ENCODE data around the gene PARP1. TPM values are rescaled to one million over a fixed set of nuclear protein-coding genes. Genes with fewer than 3 reads are reported as not detected.

Gene PARP1
- total RNA-seq, 1 experiment from 2014 or later = 213 TPM

DNA sequence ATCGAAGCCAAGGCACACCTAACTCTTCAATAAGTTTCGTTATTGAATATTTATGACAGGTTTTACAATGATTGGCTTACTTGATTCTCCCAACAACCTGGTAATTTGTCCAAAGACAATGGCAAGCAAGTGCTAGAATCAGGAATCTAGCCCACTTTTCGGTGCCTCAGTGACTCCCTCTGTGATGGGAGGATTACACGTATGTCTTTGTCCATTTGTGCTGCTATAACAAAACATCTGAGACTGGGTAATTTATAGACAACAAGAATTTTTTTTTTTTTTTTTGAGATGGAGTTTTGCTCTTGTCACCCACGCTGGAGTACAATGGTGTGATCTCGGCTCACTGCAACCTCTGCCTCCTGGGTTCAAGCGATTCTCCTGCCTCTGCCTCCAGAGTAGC, 96.5 kb downstream of the PARP1 start:
- intact Hi-C loops (cut with micrococcal nuclease) = no loop called here
- ChIA-PET POLR2A (no interaction called here), RAD21 (ENCODE audit: low non-redundant PET in 1 of 2, low total read pairs in 2 of 2, uncharacterized antibody in 2 of 2, unreplicated experiment in 2 of 2) (no interaction called here), CTCF (no interaction called here)
- Histone ChIP-seq H3K27ac (ENCODE audit: low read depth, low read length) (no peak overlapping the region), H3K36me3 (ENCODE audit: control insufficient read depth in 1 of 2, insufficient read depth in 2 of 2, low read length in 2 of 2) (no peaks in the 10 kb centered on the region), H3K79me2 (ENCODE audit: insufficient read depth, low read length) (peaks cover 26% of the 10 kb centered on the region), H3K4me1 (ENCODE audit: control insufficient read depth in 1 of 2, insufficient read depth in 2 of 2, low read length in 2 of 2) (peaks cover 14 to 26% of the 10 kb centered on the region in 2 experiments), H3K27me3 (ENCODE audit: insufficient read depth, low read length) (no peaks in the 10 kb centered on the region), H4K20me1 (ENCODE audit: insufficient read depth) (no peaks in the 10 kb centered on the region), H3K9me2 (ENCODE audit: insufficient read depth) (no peaks in the 10 kb centered on the region), H2AFZ (ENCODE audit: low read depth, low read length, poor library complexity, severe bottlenecking) (no peak overlapping the region), H3K4me2 (ENCODE audit: low read length) (no peak overlapping the region), H3K9ac (ENCODE audit: low read length) (no peak overlapping the region), H3K9me3 (ENCODE audit: control insufficient read depth in 1 of 2, insufficient read depth in 1 of 2, low read depth in 1 of 2, low read length in 2 of 2) (no peaks in the 10 kb centered on the region), H3K4me3 (replicated peaks in 1 of 2; ENCODE audit: low read depth in 1 of 2, low read length in 2 of 2) (no peak overlapping the region)
- no peak for TF ChIP-seq SRF (IDR thresholded peaks at IDR 0.05; ENCODE audit: low read depth)
- no peak for TF ChIP-seq ELF1 (IDR thresholded peaks at IDR 0.05; ENCODE audit: borderline replicate concordance, low read depth)
- no peak for TF ChIP-seq ZBTB33 (IDR thresholded peaks at IDR 0.05; ENCODE audit: extremely low read depth, insufficient replicate concordance, low read length)
- TF ChIP-seq ZFX (IDR thresholded peaks at IDR 0.05) = no peak
- no peak for TF ChIP-seq POLR2A (IDR thresholded peaks at IDR 0.05; ENCODE audit: borderline replicate concordance, extremely low read depth, insufficient read depth, insufficient read length)
- no peak for TF ChIP-seq JUND (IDR thresholded peaks at IDR 0.05)
- TF ChIP-seq, protein P1, sequence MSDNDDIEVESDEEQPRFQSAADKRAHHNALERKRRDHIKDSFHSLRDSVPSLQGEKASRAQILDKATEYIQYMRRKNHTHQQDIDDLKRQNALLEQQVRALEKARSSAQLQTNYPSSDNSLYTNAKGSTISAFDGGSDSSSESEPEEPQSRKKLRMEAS (IDR thresholded peaks at IDR 0.05) = no peak
- TF ChIP-seq, protein P2, sequence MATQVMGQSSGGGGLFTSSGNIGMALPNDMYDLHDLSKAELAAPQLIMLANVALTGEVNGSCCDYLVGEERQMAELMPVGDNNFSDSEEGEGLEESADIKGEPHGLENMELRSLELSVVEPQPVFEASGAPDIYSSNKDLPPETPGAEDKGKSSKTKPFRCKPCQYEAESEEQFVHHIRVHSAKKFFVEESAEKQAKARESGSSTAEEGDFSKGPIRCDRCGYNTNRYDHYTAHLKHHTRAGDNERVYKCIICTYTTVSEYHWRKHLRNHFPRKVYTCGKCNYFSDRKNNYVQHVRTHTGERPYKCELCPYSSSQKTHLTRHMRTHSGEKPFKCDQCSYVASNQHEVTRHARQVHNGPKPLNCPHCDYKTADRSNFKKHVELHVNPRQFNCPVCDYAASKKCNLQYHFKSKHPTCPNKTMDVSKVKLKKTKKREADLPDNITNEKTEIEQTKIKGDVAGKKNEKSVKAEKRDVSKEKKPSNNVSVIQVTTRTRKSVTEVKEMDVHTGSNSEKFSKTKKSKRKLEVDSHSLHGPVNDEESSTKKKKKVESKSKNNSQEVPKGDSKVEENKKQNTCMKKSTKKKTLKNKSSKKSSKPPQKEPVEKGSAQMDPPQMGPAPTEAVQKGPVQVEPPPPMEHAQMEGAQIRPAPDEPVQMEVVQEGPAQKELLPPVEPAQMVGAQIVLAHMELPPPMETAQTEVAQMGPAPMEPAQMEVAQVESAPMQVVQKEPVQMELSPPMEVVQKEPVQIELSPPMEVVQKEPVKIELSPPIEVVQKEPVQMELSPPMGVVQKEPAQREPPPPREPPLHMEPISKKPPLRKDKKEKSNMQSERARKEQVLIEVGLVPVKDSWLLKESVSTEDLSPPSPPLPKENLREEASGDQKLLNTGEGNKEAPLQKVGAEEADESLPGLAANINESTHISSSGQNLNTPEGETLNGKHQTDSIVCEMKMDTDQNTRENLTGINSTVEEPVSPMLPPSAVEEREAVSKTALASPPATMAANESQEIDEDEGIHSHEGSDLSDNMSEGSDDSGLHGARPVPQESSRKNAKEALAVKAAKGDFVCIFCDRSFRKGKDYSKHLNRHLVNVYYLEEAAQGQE (IDR thresholded peaks at IDR 0.05; ENCODE audit: low read depth) = no peak
- TF ChIP-seq CEBPB (IDR thresholded peaks at IDR 0.05; ENCODE audit: low read depth) = no peak
- no peak for TF ChIP-seq ZNF274 (IDR thresholded peaks at IDR 0.05; ENCODE audit: low read depth, low read length)
- DNase-seq (ENCODE audit: low read depth, low spot score) (no peak), ATAC-seq (no peak)
- BruUV-seq (replicated peaks) = no TSS peak

Other genes starting within 250 kb of the PARP1 start
- gene ACBD3, start 221.4 kb downstream of the PARP1 start, total RNA-seq (2021; ENCODE audit: unreplicated experiment) = 29.6 TPM
- not detected for gene MIXL1, start 184.4 kb downstream of the PARP1 start, total RNA-seq (2021; ENCODE audit: unreplicated experiment)
- 9.3 TPM for gene LIN9, start 98.9 kb downstream of the PARP1 start, total RNA-seq (2021; ENCODE audit: unreplicated experiment)
- gene STUM, start 140.7 kb upstream of the PARP1 start, total RNA-seq (2021; ENCODE audit: unreplicated experiment) = not detected

Data from HCT116 (cell line).